ENCODE data around the gene ZNF684.
"Not testable (repeated sequence)": the region's sequence is repeated elsewhere in the genome, so short reads cannot be mapped to it uniquely, and the experiment has no call there.

ZNF684 gene

DNA sequence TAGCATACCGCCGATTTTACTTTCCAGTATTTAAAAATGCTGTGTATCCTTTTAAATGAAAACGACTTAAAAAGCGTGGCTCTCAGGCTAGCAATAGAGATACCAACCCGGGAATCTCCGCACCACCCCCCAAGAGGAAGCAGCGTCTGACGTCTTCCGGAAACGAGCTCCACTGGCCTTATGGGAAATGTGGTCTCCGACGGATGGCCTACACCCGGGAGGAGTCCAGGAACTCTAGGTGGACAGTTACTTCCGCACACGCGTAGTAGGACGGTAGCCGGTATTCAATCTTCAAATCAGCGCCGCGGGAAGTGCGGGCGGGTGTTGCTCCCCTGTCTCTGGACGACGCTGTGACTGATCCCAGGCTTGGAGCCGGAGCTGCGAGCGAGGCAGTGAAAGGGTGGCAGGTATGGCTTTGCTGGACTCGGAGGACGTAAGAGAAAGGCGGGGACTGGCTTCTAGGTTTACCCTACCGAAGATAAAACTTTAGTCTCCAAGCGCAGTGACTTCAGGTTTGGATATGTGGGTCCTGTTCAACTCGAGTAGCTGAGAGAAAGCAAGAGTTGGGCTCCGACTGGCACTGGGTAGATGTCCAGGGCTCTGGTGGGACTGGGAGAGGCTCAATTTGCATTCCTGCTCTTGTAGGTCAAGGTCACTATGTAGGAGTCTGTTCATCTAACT, at the start of gene ZNF684:
TSS of gene ZNF684 (plus strand) at position 257 of the 681 bp plus-strand sequence. CDS start 1,530 bp downstream, outside the sequence.
- peak; percentile 94 for FAIRE-seq

DNA sequence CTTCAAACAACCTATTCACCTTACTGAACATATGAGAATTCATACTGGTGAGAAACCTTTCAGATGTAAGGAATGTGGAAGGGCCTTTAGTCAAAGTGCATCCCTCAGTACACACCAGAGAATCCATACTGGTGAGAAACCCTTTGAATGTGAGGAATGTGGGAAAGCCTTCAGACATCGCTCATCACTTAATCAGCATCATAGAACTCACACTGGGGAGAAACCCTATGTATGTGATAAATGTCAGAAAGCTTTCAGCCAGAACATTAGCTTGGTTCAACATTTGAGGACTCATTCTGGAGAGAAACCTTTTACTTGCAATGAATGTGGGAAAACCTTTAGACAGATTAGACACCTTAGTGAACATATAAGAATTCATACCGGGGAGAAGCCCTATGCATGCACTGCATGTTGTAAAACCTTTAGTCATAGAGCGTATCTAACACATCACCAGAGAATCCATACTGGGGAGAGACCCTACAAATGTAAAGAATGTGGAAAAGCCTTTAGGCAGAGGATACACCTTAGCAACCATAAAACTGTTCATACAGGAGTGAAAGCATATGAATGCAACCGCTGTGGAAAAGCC, 36.0 kb upstream of the ZNF684 start:
- no peak for FAIRE-seq

DNA sequence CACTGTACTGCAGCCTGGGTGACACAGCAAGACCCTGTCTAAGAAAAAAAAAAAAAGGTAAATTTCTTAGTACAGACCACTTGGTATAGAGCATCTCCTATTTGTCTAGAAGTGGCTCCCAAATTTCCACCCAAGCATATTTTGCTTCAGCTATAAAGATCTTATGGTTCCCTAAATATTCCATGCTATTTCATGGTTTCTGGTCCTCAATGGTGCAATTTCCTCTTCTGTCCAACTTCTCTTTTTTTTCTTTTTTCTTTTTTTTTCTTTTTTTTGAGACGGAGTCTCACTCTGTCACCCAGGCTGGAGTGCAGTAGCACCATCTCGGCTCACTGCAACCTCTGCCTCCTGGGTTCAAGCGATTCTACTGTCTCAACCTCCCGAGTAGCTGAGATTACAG, 28.8 kb upstream of the ZNF684 start:
- not testable (repeated sequence) for FAIRE-seq

- no peak for FAIRE-seq
Observed at GRCh38 chr1:40507973-40508372, 23.5 kb upstream of the ZNF684 start.

DNA sequence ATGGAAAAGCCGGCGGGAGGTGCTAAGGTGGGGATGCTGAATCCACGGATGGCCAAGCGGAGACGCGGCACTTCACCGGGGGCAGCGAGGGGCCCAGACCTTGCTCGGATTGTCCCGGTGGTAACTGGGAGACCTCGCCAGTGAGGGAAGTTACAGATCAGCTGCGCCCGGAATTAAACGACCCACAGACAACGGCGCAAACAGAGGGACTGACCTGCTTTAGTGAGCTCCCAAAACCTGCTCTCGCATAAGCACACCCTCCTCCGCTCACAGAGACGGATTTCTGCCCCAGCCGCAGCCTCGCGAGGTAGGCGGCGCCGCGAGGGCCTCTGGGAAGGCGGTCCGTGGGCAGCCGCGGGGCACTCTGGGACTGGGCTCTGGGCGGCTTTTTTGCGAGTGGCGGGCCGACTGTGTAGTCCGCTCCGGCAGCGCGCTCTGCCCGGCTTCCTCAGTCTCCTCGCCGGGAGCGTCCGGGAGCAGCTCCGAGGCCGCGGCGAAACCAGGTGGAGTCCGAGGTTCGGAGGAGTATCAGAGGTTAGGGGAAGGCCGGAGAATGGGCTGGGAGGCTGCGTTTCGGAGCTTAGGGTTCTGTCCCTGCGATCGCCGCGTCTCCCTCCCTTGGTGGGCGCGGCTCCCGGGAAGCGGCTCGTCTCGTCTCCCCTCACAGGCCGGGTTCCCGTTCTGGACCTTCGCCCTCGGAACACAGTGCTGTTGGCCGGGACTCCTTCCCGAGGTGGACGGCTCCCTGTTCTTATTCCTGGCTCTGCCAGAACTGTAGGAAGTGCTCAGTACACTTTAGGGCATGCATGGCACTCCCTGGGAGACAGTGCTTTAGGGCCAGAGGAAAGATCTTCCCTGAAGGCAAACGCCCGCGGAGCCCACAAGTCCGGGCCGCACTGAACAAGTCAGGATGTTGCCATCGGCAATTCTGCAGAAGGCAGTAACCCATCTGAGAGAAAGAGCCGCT, 22.8 kb upstream of the ZNF684 start, which contains the start of gene EXO5:
TSS of gene EXO5 (plus strand) at position 393 of the 967 bp plus-strand sequence. CDS start 5,778 bp downstream, outside the sequence.
- no peak for FAIRE-seq

- FAIRE-seq = no peak
Observed at GRCh38 chr1:40519517-40519916, 11.9 kb upstream of the ZNF684 start.

DNA sequence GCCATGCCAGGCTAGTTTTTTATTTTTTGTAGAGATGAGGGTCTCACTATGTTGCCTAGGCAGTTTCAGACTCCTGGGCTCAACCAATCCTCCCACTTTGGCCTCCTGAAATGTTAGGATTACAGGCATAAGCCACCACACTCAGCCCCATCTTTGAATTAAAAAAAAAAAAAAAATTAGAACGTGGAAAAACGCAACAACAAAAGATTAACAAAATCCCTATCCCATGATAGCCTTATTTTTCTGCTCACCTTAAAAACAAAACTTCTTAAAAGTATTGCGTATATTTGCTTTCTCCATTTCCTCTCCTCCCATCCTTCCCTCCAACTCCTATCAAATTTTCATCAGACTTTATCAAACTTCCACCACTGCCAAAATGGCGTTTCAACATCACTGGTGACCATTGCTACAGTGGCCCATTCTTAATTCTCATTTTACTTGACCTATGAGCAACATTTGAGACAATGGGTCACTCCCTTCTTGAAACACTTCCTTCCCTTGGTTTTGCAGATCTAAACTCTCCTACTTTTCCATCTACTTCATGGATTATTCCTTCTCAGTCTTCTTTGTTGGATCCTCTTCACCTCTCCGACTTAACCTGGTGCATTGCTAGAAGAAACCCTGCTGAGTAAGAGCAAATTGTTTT, 579 bp upstream of the ZNF684 start:
- FAIRE-seq = no peak

DNA sequence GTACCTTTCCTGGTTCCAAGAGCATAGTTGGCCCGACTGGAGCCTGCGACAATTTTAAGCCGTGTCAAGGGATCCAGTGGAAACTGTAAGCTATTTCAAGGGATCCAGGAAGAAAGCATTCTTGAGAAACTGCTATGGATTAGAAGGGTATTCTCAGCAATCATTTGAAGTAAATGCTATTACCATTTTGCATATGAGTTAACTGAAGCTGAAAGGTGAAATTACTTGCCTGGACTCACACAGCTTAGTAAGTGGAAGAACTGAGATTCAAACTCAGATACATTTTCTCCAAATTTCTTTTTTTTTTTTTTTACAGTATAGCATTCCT, 589 bp downstream of the ZNF684 start:
- FAIRE-seq = no peak

DNA sequence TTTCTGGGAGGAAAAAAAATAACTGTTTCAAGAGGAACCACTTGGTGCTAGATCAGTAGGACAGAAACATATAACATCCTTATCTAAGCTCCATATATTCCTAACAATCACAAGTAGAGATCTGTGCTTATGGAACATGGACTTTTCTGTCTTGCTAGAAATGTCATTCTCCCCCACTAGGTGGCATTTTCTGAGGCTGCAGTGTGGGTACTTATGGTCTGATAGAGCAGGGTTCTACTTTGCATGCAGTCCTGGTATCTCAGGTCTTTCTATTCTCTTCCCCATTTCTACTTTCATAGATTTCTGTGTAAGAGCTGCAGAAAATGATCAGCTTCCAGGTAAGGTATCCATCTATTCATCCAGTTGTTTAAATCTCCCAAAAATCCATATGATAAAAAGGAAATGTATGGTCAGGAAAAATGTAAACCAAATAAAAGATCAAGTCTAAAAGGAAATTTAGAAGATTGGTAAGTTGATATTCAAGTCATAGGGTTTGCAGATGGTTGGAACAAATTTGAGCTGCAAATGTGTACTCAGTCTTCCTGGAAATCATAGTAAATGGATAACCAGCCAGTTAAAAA, 1.5 kb downstream of the ZNF684 start:
- no peak for FAIRE-seq

GRCh38 chr1:40534589-40534988, 3.2 kb downstream of the ZNF684 start:
- FAIRE-seq = no peak

DNA sequence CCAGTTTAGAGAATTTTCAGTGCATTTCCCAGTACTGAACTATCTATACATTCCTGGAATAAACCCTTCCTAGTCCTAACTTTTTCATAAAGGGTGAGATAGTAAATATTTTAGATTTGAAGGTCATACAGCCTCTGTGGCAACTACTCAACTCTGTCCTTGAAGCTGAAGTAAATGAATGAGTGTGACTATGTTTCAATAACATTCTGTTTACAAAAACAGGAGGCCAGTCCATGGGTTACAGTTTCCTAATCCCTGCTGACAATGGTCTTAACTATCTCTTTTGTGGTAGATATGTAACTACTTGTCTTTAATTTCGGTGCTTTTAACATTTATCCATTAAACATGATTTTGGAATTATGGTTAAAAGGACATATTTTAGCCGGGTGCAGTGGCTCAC, 4.3 kb downstream of the ZNF684 start:
- no peak for FAIRE-seq

GRCh38 chr1:40539338-40539737, 7.9 kb downstream of the ZNF684 start:
- FAIRE-seq = no peak

DNA sequence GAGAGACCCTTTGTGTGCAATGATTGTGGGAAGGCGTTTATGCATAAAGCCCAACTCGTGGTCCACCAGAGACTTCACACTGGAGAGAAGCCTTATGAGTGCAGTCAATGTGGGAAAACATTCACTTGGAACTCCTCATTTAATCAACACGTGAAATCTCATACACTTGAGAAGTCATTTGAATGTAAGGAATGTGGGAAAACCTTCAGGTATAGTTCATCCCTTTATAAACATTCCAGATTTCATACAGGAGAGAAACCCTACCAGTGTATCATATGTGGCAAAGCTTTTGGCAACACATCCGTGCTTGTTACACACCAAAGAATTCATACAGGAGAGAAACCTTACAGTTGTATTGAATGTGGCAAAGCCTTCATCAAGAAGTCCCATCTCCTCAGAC, 15.5 kb downstream of the ZNF684 start:
- no peak for FAIRE-seq

DNA sequence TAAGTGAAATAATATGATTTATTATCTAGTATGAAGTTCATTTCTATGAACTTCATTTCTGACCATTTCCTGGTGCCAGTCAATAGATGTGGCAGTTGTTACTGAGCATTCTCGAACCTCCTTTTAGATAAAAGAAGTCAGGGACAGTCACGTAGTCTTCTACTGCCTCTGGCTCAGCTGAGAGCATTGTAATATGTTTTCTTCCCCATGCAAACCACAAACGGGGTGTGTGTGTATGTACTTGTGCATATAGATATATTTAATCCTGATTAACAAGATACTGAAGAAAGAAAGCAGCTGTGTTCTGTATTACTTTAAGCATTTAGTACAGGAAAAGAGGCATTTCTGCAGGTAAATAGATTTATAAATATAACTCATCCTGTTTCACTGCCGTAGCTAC, 21.6 kb downstream of the ZNF684 start:
- FAIRE-seq = no peak

GRCh38 chr1:40554807-40555206, 23.4 kb downstream of the ZNF684 start:
- not testable (repeated sequence) for FAIRE-seq

- FAIRE-seq = no peak
Observed at GRCh38 chr1:40556121-40556520, 24.7 kb downstream of the ZNF684 start.

DNA sequence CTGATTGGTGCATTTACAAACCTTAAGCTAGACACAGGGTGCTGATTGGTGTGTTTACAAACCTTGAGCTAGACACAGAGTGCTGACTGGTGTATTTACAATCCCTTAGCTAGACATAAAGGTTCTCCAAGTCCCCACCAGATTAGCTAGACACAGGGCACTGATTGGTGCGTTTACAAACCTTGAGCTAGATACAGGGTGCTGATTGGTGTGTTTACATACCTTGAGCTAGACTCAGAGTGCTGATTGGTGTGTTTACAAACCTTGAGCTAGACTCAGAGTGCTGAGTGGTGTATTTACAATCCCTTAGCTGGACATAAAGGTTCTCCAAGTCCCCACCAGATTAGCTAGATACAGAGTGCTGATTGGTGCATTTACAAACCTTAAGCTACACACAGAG, 26.8 kb downstream of the ZNF684 start:
- FAIRE-seq = not testable (repeated sequence)

- FAIRE-seq = no peak
Observed at GRCh38 chr1:40562185-40562584, 30.7 kb downstream of the ZNF684 start.

- FAIRE-seq = no peak
Observed at GRCh38 chr1:40563266-40563665, 31.8 kb downstream of the ZNF684 start.

- FAIRE-seq = no peak
Observed at GRCh38 chr1:40564506-40564905, 33.1 kb downstream of the ZNF684 start.

GRCh38 chr1:40564913-40565312, 33.5 kb downstream of the ZNF684 start:
- no peak for FAIRE-seq

- FAIRE-seq = no peak
Observed at GRCh38 chr1:40567825-40568224, 36.4 kb downstream of the ZNF684 start.

DNA sequence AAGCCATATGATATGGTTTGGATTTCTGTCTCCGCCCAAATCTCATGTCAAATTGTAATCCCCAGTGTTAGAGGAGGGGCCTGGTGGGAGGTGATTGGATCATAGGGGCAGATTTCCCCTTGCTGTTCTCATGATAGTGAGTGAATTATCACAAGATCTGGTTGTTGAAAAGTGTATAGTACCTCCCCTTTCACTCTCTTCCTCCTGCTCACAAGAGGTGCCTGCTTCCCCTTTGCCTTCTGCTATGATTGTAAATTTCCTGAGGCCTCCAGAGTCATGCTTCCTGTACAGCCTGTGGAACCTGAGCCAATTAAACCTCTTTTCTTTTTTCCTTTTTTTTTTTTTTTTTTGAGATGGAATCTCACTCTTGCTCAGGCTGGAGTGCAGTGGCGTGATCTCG, 43.4 kb downstream of the ZNF684 start:
- not testable (repeated sequence) for FAIRE-seq

Data from endometrium (tissue), 2 donors.